OCI-LY3 (cell line): ENCODE data around the gene MACROD1.

Source experiments
- CTCF ChIP-seq: fragments of 200-600, 300-600 bp; sonication (generic); IDR thresholded peaks from 2 replicates; pipeline ENCODE4 v1.5.1; 2014; ENCODE audit warnings: antibody characterized with exemption, low read length, low read depth
- EZH2phosphoT487 ChIP-seq: fragments of 200-600 bp; shearing (Covaris generic); IDR thresholded peaks from 2 replicates; pipeline ENCODE4 v1.6.1; 2018; ENCODE audit warnings: antibody characterized with exemption, mixed run types, low read depth

GRCh38 chr11:64088162-64089026 lies 77.5 kb downstream of the MACROD1 start:
- TF ChIP-seq CTCF = peak; percentile 74
- no peak for TF ChIP-seq EZH2phosphoT487
